Measurements from ENCODE around the gene MAJIN. TPM values are rescaled to one million over a fixed set of nuclear protein-coding genes. Genes with fewer than 3 reads are reported as not detected.

Gene MAJIN
- total and polyA plus RNA-seq, 10 of the 15 experiments (the other 5 are each of a cell fraction or from before 2014, with no cell fraction given), result 0.10 TPM; not detected in 9

GRCh38 chr11:65013130-65013887 is 41.4 kb upstream of the MAJIN start (continued):
- TF ChIP-seq TBL1XR1 (IDR thresholded peaks at IDR 0.05; ENCODE audit: low read depth, low read length), result no peak
- no peak for TF ChIP-seq SMAD5 (IDR thresholded peaks at IDR 0.05; ENCODE audit: low read depth)
- TF ChIP-seq ZNF24 (IDR thresholded peaks at IDR 0.05), result no peak
- TF ChIP-seq JUND (IDR thresholded peaks at IDR 0.05; ENCODE audit: low read depth, low read length), result no peak
- peak; percentile 16; the same call in 1 of the 2 replicates for TF ChIP-seq CHD2 (IDR thresholded peaks at IDR 0.05; ENCODE audit: borderline replicate concordance, low read depth, low read length)
- TF ChIP-seq SMARCA5 (IDR thresholded peaks at IDR 0.05), result peak; percentile 94
- no peak for TF ChIP-seq SUPT20H (IDR thresholded peaks at IDR 0.05; ENCODE audit: borderline replicate concordance, control insufficient read depth, low read depth, low read length)
- TF ChIP-seq STAT3 (IDR thresholded peaks at IDR 0.05; ENCODE audit: low read depth, low read length), result no peak
- no peak for TF ChIP-seq IRF4 (IDR thresholded peaks at IDR 0.05; ENCODE audit: low read depth, low read length)
- TF ChIP-seq, protein P1, sequence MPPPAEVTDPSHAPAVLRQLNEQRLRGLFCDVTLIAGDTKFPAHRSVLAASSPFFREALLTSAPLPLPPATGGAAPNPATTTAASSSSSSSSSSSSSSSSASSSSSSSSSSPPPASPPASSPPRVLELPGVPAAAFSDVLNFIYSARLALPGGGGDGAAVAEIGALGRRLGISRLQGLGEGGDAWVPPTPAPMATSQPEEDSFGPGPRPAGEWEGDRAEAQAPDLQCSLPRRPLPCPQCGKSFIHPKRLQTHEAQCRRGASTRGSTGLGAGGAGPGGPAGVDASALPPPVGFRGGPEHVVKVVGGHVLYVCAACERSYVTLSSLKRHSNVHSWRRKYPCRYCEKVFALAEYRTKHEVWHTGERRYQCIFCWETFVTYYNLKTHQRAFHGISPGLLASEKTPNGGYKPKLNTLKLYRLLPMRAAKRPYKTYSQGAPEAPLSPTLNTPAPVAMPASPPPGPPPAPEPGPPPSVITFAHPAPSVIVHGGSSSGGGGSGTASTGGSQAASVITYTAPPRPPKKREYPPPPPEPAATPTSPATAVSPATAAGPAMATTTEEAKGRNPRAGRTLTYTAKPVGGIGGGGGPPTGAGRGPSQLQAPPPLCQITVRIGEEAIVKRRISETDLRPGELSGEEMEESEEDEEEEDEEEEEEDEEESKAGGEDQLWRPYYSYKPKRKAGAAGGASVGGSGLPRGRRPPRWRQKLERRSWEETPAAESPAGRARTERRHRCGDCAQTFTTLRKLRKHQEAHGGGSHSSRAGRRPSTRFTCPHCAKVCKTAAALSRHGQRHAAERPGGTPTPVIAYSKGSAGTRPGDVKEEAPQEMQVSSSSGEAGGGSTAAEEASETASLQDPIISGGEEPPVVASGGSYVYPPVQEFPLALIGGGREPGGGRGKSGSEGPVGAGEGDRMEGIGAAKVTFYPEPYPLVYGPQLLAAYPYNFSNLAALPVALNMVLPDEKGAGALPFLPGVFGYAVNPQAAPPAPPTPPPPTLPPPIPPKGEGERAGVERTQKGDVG (CRISPR knock-in tag; IDR thresholded peaks at IDR 0.05), result no peak
- no peak for TF ChIP-seq MYB (IDR thresholded peaks at IDR 0.05; ENCODE audit: borderline replicate concordance, low read depth, low read length)
- peak; percentile 64 to 92 (median 86) for TF ChIP-seq CTCF (IDR thresholded peaks at IDR 0.05 in 2 of 3, conservative IDR thresholded peaks at IDR 0.05 in 1 of 3; ENCODE audit: control insufficient read depth in 2 of 3, extremely low read depth in 1 of 3, insufficient read depth in 1 of 3, low read depth in 3 of 3, low read length in 3 of 3)
- no peak for TF ChIP-seq MTA3 (IDR thresholded peaks at IDR 0.05; ENCODE audit: borderline replicate concordance, low read length)
- TF ChIP-seq, protein P2, sequence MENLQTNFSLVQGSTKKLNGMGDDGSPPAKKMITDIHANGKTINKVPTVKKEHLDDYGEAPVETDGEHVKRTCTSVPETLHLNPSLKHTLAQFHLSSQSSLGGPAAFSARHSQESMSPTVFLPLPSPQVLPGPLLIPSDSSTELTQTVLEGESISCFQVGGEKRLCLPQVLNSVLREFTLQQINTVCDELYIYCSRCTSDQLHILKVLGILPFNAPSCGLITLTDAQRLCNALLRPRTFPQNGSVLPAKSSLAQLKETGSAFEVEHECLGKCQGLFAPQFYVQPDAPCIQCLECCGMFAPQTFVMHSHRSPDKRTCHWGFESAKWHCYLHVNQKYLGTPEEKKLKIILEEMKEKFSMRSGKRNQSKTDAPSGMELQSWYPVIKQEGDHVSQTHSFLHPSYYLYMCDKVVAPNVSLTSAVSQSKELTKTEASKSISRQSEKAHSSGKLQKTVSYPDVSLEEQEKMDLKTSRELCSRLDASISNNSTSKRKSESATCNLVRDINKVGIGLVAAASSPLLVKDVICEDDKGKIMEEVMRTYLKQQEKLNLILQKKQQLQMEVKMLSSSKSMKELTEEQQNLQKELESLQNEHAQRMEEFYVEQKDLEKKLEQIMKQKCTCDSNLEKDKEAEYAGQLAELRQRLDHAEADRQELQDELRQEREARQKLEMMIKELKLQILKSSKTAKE (IDR thresholded peaks at IDR 0.05; ENCODE audit: low read depth, poor library complexity, severe bottlenecking), result no peak
- TF ChIP-seq BRCA1 (IDR thresholded peaks at IDR 0.05; ENCODE audit: low read depth, low read length), result no peak
- no peak for TF ChIP-seq REST (IDR thresholded peaks at IDR 0.05; ENCODE audit: low read depth, low read length)
- no peak for TF ChIP-seq FOS (IDR thresholded peaks at IDR 0.05; ENCODE audit: borderline replicate concordance, extremely low read depth, insufficient read length)
- TF ChIP-seq MEF2B (IDR thresholded peaks at IDR 0.05; ENCODE audit: partially characterized antibody, poor library complexity, severe bottlenecking), result no peak
- TF ChIP-seq KAT2A (conservative IDR thresholded peaks at IDR 0.05; ENCODE audit: control insufficient read depth, low read depth, low read length), result no peak
